ENCODE results near the gene ARSK.

DNA sequence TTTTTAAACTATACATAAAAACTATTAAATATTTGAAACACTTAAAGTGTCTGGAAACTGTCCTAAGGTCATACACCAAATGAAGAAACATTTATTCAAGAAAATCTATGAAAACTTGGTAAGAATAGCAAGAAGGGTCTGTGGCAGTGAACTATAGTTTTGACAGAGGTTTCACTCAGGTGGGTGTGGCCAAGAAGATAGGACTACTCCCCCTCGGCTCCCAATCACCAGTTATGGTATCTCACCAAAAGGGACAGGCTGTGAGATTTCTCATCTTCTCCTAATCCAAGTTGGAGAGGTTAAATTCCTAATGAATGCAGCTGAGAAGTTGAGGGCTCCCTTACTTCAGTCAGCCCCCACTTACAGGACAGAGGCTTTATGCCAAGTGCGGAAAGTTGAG lies 2.9 kb downstream of the ARSK start:
- TF ChIP-seq, protein P1, sequence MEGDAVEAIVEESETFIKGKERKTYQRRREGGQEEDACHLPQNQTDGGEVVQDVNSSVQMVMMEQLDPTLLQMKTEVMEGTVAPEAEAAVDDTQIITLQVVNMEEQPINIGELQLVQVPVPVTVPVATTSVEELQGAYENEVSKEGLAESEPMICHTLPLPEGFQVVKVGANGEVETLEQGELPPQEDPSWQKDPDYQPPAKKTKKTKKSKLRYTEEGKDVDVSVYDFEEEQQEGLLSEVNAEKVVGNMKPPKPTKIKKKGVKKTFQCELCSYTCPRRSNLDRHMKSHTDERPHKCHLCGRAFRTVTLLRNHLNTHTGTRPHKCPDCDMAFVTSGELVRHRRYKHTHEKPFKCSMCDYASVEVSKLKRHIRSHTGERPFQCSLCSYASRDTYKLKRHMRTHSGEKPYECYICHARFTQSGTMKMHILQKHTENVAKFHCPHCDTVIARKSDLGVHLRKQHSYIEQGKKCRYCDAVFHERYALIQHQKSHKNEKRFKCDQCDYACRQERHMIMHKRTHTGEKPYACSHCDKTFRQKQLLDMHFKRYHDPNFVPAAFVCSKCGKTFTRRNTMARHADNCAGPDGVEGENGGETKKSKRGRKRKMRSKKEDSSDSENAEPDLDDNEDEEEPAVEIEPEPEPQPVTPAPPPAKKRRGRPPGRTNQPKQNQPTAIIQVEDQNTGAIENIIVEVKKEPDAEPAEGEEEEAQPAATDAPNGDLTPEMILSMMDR (IDR thresholded peaks at IDR 0.05), result no peak
- no peak for TF ChIP-seq POLR2A (IDR thresholded peaks at IDR 0.05)

Measured in uterus (tissue), 2 donors.